Activated CD4-positive, alpha-beta T cell treated with anti-CD3 and anti-CD28 coated beads, Interleukin-2, amount 10 ng/mL, durations not matched to agents 24 days and 14 days (primary cell): Measurements from ENCODE around the gene GALR3. TPM values are rescaled to one million over a fixed set of nuclear protein-coding genes. Genes with fewer than 3 reads are reported as not detected.

Experiments
- DNase-seq: peaks from one replicate; pipeline ENCODE4 v3.0.0; 2022
- H3K27ac Mint-ChIP-seq: one replicate; pipeline ENCODE4 v1.8.0; 2022; ENCODE audit warnings: mild to moderate bottlenecking, mixed read lengths
- H3K27me3 Mint-ChIP-seq: one replicate; pipeline ENCODE4 v1.8.0; 2022; ENCODE audit warnings: mixed read lengths
- H3K36me3 Mint-ChIP-seq: one replicate; pipeline ENCODE4 v1.8.0; 2022; ENCODE audit warnings: low read depth, mild to moderate bottlenecking, mixed read lengths
- H3K4me1 Mint-ChIP-seq: one replicate; pipeline ENCODE4 v1.8.0; 2021; ENCODE audit warnings: mixed read lengths
- H3K4me3 Mint-ChIP-seq: one replicate; pipeline ENCODE4 v1.8.0; 2022; ENCODE audit warnings: mild to moderate bottlenecking, moderate library complexity, mixed read lengths
- H3K9me3 Mint-ChIP-seq: one replicate; pipeline ENCODE4 v1.8.0; 2021; ENCODE audit warnings: mixed read lengths
- intact Hi-C: fragments of 100-400 bp; cut with micrococcal nuclease; formaldehyde crosslinking; loops from one replicate; pipeline ENCODE4 v1.15.1; 2023
- total RNA-seq: library from RNA; stranded (reverse); gene quantifications from 2 replicates; pipeline ENCODE4 v1.2.3, GENCODE V29; 2022

Gene GALR3
- total RNA-seq, 1 donor from 2014 or later: not detected

GRCh38 chr22:37849089-37849751, 26.0 kb downstream of the GALR3 start, which contains the start of gene EIF3L:
TSS of gene EIF3L (plus strand) at chr22:37849419. CDS start at chr22:37849450, 31 bp downstream.
- Mint-ChIP-seq H3K4me1 (peaks cover 41% of the 10 kb centered on the region), H3K36me3 (peaks cover 39% of the 10 kb centered on the region), H3K27ac (peak within 1 kb of the TSS; percentile 97), H3K4me3 (peak within 1 kb of the TSS; percentile 98), H3K9me3 (no peaks in the 10 kb centered on the region), H3K27me3 (no peaks in the 10 kb centered on the region)
- intact Hi-C loops: loop anchor here (1.0 kb wide), 2 partner anchors 85 to 241 kb away; partner anchors contain the start of gene GGA1
- DNase-seq: peak; percentile 97

DNA sequence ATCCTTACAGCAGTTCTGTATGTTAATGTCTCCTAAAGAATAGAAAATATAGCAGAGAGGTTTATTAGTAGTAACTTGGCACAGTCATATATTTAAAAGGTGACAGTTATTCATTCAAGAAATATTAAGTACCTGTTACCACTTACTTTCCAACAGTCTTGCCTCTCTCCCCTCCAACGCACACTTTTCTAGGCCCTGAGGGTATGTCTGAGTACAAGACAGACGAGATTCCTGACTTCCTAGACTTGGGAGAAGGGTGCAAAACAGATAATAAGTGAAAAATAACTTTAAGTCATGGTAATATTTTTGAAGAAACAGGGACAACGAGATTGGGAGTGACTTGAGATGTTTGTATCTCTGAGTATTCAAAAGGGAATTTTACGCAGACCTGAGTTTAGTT, 27.6 kb downstream of the GALR3 start:
- intact Hi-C loops: no loop called here
- no peaks in the 10 kb centered on the region for H3K9me3 Mint-ChIP-seq
- peak overlapping the region; percentile 98 for H3K4me3 Mint-ChIP-seq
- H3K36me3 Mint-ChIP-seq: peaks cover 55% of the 10 kb centered on the region
- H3K4me1 Mint-ChIP-seq: peaks cover 48% of the 10 kb centered on the region
- DNase-seq: no peak
- no peaks in the 10 kb centered on the region for H3K27me3 Mint-ChIP-seq
- H3K27ac Mint-ChIP-seq: no peak overlapping the region

- H3K4me3 Mint-ChIP-seq: no peak overlapping the region
- no peaks in the 10 kb centered on the region for H3K27me3 Mint-ChIP-seq
- DNase-seq: no peak
- peaks cover 46% of the 10 kb centered on the region for H3K4me1 Mint-ChIP-seq
- H3K9me3 Mint-ChIP-seq: no peaks in the 10 kb centered on the region
- H3K27ac Mint-ChIP-seq: no peak overlapping the region
- intact Hi-C loops: no loop called here
- H3K36me3 Mint-ChIP-seq: peaks cover 62% of the 10 kb centered on the region
Observed at GRCh38 chr22:37852418-37852817, 29.2 kb downstream of the GALR3 start.

DNA sequence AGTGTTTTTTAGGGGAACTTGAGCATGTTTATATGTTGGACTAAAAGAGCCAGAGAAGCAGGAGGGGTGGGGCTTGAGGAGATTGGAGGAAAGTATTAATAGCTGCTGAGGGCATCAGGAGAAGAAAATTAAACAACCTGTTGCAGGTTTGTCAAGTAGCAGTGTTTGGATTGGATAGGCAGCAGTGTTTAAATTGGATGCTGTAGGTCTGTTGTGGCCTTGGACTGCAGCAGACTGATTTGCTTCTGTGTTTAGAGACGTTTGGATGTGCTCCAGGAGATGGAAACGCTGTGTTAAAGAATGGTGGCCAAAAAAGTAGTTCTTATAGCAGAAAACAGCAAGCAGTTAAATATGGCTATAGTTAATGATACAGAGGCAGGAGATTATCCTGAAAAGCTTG, 31.8 kb downstream of the GALR3 start:
- Mint-ChIP-seq H3K4me1 (peaks cover 31% of the 10 kb centered on the region), H3K4me3 (no peak overlapping the region), H3K36me3 (peaks cover 64% of the 10 kb centered on the region), H3K27me3 (no peaks in the 10 kb centered on the region), H3K9me3 (no peaks in the 10 kb centered on the region), H3K27ac (no peak overlapping the region)
- intact Hi-C loops: no loop called here
- DNase-seq: no peak

- intact Hi-C loops: no loop called here
- H3K36me3 Mint-ChIP-seq: peaks cover 66% of the 10 kb centered on the region
- no peaks in the 10 kb centered on the region for H3K9me3 Mint-ChIP-seq
- no peak overlapping the region for H3K4me3 Mint-ChIP-seq
- DNase-seq: no peak
- no peaks in the 10 kb centered on the region for H3K27me3 Mint-ChIP-seq
- no peak overlapping the region for H3K27ac Mint-ChIP-seq
- H3K4me1 Mint-ChIP-seq: peaks cover 31% of the 10 kb centered on the region
Observed at GRCh38 chr22:37855462-37855861, 32.3 kb downstream of the GALR3 start.

GRCh38 chr22:37860796-37861421, 37.7 kb downstream of the GALR3 start:
- intact Hi-C loops: no loop called here
- Mint-ChIP-seq H3K4me1 (peaks cover 5% of the 10 kb centered on the region), H3K9me3 (no peaks in the 10 kb centered on the region), H3K36me3 (peaks cover 66% of the 10 kb centered on the region), H3K4me3 (no peak overlapping the region), H3K27me3 (no peaks in the 10 kb centered on the region), H3K27ac (no peak overlapping the region)
- DNase-seq: no peak

DNA sequence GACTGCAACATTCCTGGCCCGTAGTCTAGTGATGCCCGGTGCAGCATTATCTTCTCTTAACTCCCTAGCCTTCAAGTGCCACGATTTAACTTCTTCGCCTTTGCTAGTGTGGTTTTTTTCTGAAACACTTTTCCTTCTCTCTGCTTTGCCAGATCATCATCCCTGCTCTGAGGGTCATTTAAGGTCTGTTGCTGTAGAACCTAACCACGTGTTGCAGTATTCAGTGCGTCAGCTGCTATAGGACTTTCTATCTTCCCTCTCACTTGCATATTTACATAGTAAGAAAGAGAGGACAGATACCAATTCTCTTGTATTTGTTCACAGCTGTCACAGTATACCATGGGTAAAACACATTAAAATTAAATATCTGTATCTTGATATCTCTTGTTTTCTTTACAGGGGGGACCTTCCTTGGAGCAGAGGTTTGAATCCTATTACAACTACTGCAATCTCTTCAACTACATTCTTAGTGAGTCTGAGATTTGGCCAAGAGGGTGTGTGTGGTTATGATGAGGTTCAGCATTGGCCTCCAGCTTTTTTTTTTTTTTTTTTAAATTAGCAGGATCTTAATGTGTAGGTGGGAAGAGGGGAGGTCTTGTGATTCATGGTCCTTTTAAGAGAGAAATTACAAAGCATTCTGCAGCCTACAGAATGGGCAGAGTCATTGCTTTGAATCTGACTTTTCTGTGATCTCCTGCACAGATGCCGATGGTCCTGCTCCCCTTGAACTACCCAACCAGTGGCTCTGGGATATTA, 39.6 kb downstream of the GALR3 start:
- peaks cover 5% of the 10 kb centered on the region for H3K4me1 Mint-ChIP-seq
- no peak overlapping the region for H3K27ac Mint-ChIP-seq
- peaks cover 64% of the 10 kb centered on the region for H3K36me3 Mint-ChIP-seq
- DNase-seq: no peak
- intact Hi-C loops: loop anchor here (1.0 kb wide), 1 partner anchor 45 kb away; no protein-coding TSS in a partner anchor
- H3K4me3 Mint-ChIP-seq: no peak overlapping the region
- H3K27me3 Mint-ChIP-seq: no peaks in the 10 kb centered on the region
- no peaks in the 10 kb centered on the region for H3K9me3 Mint-ChIP-seq

DNA sequence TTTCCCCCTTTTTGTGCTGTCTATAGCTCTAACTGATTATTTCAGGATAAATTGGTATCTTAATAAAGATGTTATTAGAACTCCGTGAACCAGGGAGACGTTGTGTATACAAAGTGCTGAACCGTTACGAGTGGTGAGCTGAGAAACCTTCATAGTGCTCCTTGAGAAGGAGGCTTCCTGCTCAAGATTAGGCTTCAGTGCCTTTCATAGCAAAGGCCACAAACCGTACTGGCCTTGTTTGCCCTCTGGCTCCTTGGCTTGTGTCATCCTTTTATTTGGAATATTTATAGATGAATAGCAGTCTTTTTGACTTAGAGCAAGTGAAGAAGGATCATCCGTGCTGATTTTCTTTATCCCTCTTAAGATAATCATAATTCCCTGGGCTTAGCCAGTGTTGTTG, 42.3 kb downstream of the GALR3 start:
- DNase-seq: no peak
- Mint-ChIP-seq H3K36me3 (peaks cover 65% of the 10 kb centered on the region), H3K27ac (no peak overlapping the region), H3K9me3 (no peaks in the 10 kb centered on the region), H3K4me1 (peaks cover 5% of the 10 kb centered on the region), H3K4me3 (no peak overlapping the region), H3K27me3 (no peaks in the 10 kb centered on the region)
- intact Hi-C loops: no loop called here

DNA sequence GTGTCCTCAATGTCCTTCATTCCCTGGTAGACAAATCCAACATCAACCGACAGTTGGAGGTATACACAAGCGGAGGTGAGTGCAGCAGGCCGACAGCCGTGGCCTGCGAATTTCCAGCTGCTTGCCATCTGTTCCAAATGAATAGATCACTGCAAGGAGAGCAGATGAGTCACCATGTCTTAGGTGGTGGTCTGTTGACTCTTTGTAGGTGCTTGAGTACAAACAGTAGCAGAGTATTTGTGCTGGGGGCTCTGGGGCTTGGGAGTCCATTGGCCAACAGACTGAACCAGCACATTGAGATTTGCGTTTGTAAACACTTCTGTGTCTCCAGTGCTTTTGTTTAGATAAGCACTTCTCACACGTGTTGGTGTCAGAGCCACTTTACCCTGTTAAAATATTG, 47.1 kb downstream of the GALR3 start:
- Mint-ChIP-seq H3K4me3 (no peak overlapping the region), H3K36me3 (peaks cover 58% of the 10 kb centered on the region), H3K4me1 (no peaks in the 10 kb centered on the region), H3K9me3 (no peaks in the 10 kb centered on the region), H3K27ac (no peak overlapping the region), H3K27me3 (no peaks in the 10 kb centered on the region)
- DNase-seq: no peak
- intact Hi-C loops: no loop called here

Other genes starting within 250 kb of the GALR3 start
- gene LGALS2, start 243.3 kb upstream of the GALR3 start, total RNA-seq: not detected in 2 replicates
- gene GGA1, start 214.5 kb upstream of the GALR3 start, total RNA-seq: 75.8 and 77.2 TPM in 2 replicates
- 110 and 115 TPM in 2 replicates for gene SH3BP1, start 183.7 kb upstream of the GALR3 start, total RNA-seq
- gene PDXP, start 164.7 kb upstream of the GALR3 start, total RNA-seq: 49.3 and 51.2 TPM in 2 replicates
- 361 and 362 TPM in 2 replicates for gene LGALS1, start 147.7 kb upstream of the GALR3 start, total RNA-seq
- gene NOL12, start 137.0 kb upstream of the GALR3 start, total RNA-seq: 67.9 and 70.3 TPM in 2 replicates
- 33.3 and 34.8 TPM in 2 replicates for gene TRIOBP, start 126.3 kb upstream of the GALR3 start, total RNA-seq
- gene GCAT, start 15.4 kb upstream of the GALR3 start, total RNA-seq: 27.7 and 28.9 TPM in 2 replicates
- 27.2 and 29.9 TPM in 2 replicates for gene ANKRD54, start 21.0 kb downstream of the GALR3 start, total RNA-seq
- gene EIF3L, start 26.0 kb downstream of the GALR3 start, total RNA-seq: 460 and 480 TPM in 2 replicates
- 27.3 and 27.7 TPM in 2 replicates for gene MICALL1, start 82.9 kb downstream of the GALR3 start, total RNA-seq
- 0.37 TPM in 1 of 2 replicates, not detected in the other for gene C22orf23, start 130.2 kb downstream of the GALR3 start, total RNA-seq
- 113 TPM in 2 replicates for gene POLR2F, start 130.3 kb downstream of the GALR3 start, total RNA-seq
- not detected in 2 replicates for gene SOX10, start 161.2 kb downstream of the GALR3 start, total RNA-seq
- gene PICK1, start 234.0 kb downstream of the GALR3 start, total RNA-seq: 11.9 and 15.1 TPM in 2 replicates